ES-I3 (cell line): ENCODE results near the gene ECE1.
"Not testable (repeated sequence)": the region's sequence is repeated elsewhere in the genome, so short reads cannot be mapped to it uniquely, and the experiment has no call there.

ENCODE experiments used
- H3K36me3 ChIP-seq: 2 replicates; pipeline ENCODE4 v1.6.1; 2013; ENCODE audit warnings: mild to moderate bottlenecking, low read length, control low read depth, moderate library complexity; ENCODE audit not compliant: insufficient read depth
- H3K4me1 ChIP-seq: 2 replicates; pipeline ENCODE4 v1.6.1; 2013; ENCODE audit warnings: mild to moderate bottlenecking, control low read depth, low read length; ENCODE audit not compliant: insufficient read depth
- H3K9ac ChIP-seq: 2 replicates; pipeline ENCODE4 v1.6.1; 2013; ENCODE audit warnings: low read depth, mild to moderate bottlenecking, low read length, moderate library complexity
- H3K9me3 ChIP-seq: 2 replicates; pipeline ENCODE4 v1.6.1; 2013; ENCODE audit warnings: mild to moderate bottlenecking, low read length, moderate library complexity; ENCODE audit not compliant: control insufficient read depth, insufficient read depth

ECE1 gene

GRCh38 chr1:21217812-21218596 lies 72.3 kb downstream of the ECE1 start:
- peaks cover 3% of the 10 kb centered on the region; the same call in 1 of the 2 replicates for H3K36me3 ChIP-seq
- no peaks in the 10 kb centered on the region for H3K9me3 ChIP-seq
- H3K4me1 ChIP-seq = peaks cover 8% of the 10 kb centered on the region; the same call in 1 of the 2 replicates
- no peak overlapping the region for H3K9ac ChIP-seq

DNA sequence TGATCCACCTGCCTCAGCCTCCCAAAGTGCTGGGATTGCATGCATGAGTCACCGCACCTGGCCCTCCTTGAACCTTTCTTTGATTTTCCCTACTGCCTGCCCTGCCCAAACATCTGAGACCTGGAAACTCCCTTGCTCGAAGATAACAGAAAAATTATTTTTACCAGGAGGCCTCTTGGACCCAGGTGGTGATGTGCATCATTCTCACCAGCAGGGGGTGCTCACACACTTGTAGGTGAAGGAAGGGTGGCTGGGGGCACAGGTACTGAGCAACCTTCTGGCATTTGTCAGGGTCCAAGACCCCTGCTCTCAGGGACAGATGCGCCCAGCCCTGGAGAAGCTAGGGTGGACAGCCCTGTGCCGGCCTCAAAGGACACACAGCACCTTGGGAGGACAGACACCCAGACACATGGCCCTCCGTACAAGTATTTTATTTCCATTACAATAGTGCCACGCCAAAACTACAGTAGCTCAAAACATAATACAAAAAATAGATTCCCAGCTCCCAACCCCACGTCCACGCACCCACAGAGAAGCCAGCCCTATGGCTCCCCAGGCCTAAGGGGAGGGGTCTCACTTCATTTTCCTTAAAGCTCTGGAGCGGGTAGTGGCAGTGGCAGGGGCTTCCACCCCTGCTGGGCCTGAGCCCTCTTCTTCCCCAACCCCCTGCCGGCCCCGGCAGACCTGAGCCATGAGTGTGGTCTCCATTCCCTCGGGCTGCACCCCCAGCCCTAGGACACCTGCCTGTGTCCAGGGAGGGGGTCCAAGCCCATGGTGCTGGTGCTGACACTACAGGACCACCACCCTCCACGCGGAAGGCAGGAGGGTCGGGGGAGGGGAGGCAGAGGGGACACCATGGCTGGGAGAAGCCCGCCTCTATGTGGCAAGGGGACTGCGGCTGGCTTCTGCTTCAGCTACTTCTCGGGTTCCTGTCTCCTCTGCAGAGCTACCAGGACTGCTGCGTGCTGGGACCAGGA lies 73.1 kb downstream of the ECE1 start:
- Histone ChIP-seq H3K36me3 (peaks cover 3% of the 10 kb centered on the region; the same call in 1 of the 2 replicates), H3K9ac (no peak overlapping the region), H3K4me1 (peaks cover 8% of the 10 kb centered on the region; the same call in 1 of the 2 replicates), H3K9me3 (no peaks in the 10 kb centered on the region)

GRCh38 chr1:21212126-21212525 lies 78.1 kb downstream of the ECE1 start:
- H3K36me3 ChIP-seq = no peaks in the 10 kb centered on the region
- peaks cover 2% of the 10 kb centered on the region; the same call in 1 of the 2 replicates for H3K4me1 ChIP-seq
- H3K9me3 ChIP-seq = no peaks in the 10 kb centered on the region
- H3K9ac ChIP-seq = no peak overlapping the region

- H3K9ac ChIP-seq, H3K4me1 ChIP-seq: not testable (repeated sequence)
Observed at GRCh38 chr1:21208137-21208700, 82.0 kb downstream of the ECE1 start.

DNA sequence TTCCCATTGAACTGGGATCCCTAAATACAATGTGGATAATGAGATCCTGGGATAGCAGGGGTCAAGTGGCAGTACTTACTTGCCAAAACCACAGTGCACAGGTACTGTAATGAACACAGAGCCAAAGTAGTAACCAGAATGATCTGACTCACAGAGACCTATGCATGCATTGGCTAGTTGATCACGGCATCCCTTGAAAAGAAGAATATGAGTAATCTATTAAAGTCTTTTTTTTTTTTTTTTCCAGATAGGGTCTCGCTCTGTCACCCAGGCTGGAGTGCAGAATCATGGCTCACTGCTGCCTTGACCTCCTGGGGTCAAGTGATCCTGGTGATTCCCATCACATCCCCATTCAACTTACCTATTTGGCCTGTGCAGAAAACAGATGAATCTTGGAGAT lies 84.1 kb downstream of the ECE1 start:
- no peak overlapping the region for H3K9ac ChIP-seq
- H3K9me3 ChIP-seq = no peaks in the 10 kb centered on the region
- no peaks in the 10 kb centered on the region for H3K36me3 ChIP-seq
- no peaks in the 10 kb centered on the region for H3K4me1 ChIP-seq

More at GRCh38 chr1:21208137-21208700, 82.0 kb downstream of the ECE1 start:
- H3K36me3 ChIP-seq, H3K9me3 ChIP-seq: not testable (repeated sequence)

- Histone ChIP-seq H3K4me1 (no peaks in the 10 kb centered on the region), H3K36me3 (no peaks in the 10 kb centered on the region), H3K9ac (no peak overlapping the region), H3K9me3 (no peaks in the 10 kb centered on the region)
Observed at GRCh38 chr1:21205416-21205815, 84.8 kb downstream of the ECE1 start.

DNA sequence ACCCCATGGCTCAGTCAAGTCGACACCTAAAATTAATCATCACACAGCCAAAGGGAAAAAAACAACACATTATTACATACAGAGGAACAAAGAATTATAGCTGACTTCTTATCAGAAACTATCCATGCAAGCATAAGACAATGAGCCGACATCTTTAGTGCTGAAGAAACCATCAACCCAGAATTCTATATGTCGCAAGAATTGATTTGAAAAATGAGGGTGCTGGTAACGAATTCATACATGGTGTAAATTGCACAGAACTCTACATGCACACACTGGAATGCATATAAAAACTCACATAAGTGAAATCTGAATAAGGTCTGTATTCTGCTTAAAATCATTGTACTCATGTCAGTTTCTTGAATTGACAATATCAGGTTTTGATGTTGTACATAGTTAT lies 88.6 kb downstream of the ECE1 start:
- Histone ChIP-seq H3K4me1 (no peaks in the 10 kb centered on the region), H3K36me3 (no peaks in the 10 kb centered on the region), H3K9ac (no peak overlapping the region), H3K9me3 (no peaks in the 10 kb centered on the region)

DNA sequence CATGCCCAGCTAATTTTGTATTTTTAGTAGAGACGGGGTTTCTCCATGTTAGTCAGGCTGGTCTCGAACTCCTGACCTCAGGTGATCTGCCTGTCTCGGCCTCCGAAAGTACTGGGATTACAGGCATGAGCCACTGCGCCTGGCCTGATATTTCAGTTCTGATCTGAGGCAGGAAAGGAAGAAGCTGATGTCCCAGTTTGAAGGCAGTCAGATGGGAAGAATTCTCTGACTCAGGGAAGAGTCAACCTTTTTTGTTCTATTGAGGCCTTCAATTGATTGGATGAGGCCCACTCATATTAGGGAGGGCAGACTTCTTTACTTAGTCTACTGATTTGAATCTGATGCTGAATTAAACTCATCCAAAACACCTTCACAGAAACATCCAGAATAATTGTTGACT lies 89.0 kb downstream of the ECE1 start:
- H3K36me3 ChIP-seq, H3K9ac ChIP-seq, H3K4me1 ChIP-seq, H3K9me3 ChIP-seq: not testable (repeated sequence)

DNA sequence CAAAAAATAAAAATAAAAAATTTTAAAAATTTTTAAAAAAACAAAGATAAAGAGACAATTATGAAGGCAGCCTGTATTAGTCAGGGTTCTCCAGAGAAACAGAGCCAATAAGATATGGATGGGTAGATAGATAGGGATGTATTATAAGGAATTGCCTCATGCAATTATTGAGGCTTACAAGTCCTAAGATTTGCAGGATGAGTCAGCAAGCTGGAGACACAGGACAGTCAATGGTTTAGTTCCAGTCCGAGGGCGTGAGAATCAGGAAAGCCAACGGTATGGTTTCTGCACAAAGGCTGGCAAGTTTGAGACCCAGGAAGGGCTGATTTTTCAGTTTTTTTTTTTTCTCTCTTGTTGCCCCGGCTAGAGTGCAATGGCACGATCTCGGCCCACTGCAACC lies 89.5 kb downstream of the ECE1 start:
- Histone ChIP-seq H3K36me3 (no peaks in the 10 kb centered on the region), H3K4me1 (no peaks in the 10 kb centered on the region), H3K9ac (no peak overlapping the region), H3K9me3 (no peaks in the 10 kb centered on the region)

DNA sequence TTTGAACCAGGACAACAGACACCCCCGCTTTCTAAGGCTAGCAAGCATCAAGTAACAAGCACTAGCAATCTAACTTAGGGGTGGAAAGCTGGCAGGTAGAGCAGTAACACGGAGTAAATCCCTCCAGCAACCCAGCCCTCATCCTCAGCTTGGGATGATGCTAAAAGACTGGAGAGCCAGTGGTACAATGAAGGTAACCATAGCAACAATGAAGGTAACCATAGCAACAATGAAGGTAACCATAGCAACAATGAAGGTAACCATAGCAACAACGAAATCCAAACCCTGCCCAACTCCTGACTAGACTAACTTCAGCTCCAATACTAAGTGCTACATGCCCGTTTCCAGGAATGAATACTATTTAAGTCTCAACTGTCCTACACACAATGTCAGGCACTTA lies 91.3 kb downstream of the ECE1 start:
- Histone ChIP-seq H3K9ac (no peak overlapping the region), H3K9me3 (no peaks in the 10 kb centered on the region), H3K36me3 (no peaks in the 10 kb centered on the region), H3K4me1 (no peaks in the 10 kb centered on the region)

- Histone ChIP-seq H3K4me1 (no peaks in the 10 kb centered on the region), H3K9ac (no peak overlapping the region), H3K36me3 (no peaks in the 10 kb centered on the region), H3K9me3 (no peaks in the 10 kb centered on the region)
Observed at GRCh38 chr1:21192871-21193270, 97.4 kb downstream of the ECE1 start.

GRCh38 chr1:21192284-21192683 lies 98.0 kb downstream of the ECE1 start:
- H3K9ac ChIP-seq = no peak overlapping the region
- H3K36me3 ChIP-seq = no peaks in the 10 kb centered on the region
- no peaks in the 10 kb centered on the region for H3K9me3 ChIP-seq
- no peaks in the 10 kb centered on the region for H3K4me1 ChIP-seq

DNA sequence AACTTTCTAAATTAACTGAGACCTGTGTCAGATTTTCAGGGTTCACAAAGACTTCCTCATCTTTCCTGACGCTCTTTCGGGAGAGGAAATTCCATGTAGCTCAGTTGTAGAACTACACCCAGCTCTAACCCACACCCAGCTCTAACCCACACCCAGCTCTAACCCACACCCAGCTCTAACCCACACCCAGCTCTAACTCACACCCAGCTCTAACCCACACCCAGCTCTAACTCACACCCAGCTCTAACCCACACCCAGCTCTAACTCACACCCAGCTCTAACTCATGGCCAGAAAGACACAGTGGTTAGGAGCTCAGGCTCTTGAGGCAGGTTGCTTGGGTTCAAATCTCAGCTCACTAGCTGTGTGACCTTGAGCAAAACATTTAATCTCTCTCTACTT lies 99.5 kb downstream of the ECE1 start:
- not testable (repeated sequence) for H3K36me3 ChIP-seq, H3K4me1 ChIP-seq, H3K9me3 ChIP-seq, H3K9ac ChIP-seq

GRCh38 chr1:21189906-21190500 lies 100.3 kb downstream of the ECE1 start:
- Histone ChIP-seq H3K4me1 (no peaks in the 10 kb centered on the region), H3K9ac (no peak overlapping the region; the same call in 1 of the 2 replicates), H3K9me3 (no peaks in the 10 kb centered on the region), H3K36me3 (no peaks in the 10 kb centered on the region)
